H7 (cell line): ENCODE measurements around the gene MTCP1. TPM values are rescaled to one million over a fixed set of nuclear protein-coding genes. Genes with fewer than 3 reads are reported as not detected.

Experiments
- DNase-seq: peaks from one replicate; pipeline ENCODE4 v3.0.0; 2012
- H3K27me3 ChIP-seq: 2 replicates; pipeline ENCODE4 v1.6.0; 2011; ENCODE audit warnings: mild to moderate bottlenecking, low read length; ENCODE audit not compliant: control insufficient read depth, insufficient read depth
- H3K36me3 ChIP-seq: replicated peaks from 2 replicates; pipeline ENCODE4 v1.5.1; 2011; ENCODE audit warnings: low read length; ENCODE audit not compliant: control insufficient read depth, insufficient read depth
- H3K4me3 ChIP-seq: 2 replicates; pipeline ENCODE4 v1.5.1; 2011; ENCODE audit warnings: low read depth, mild to moderate bottlenecking, control low read depth, low read length, moderate library complexity; ENCODE audit not compliant: insufficient read depth
- total RNA-seq: library from RNA; depleted of rRNA; stranded (reverse); fragments of >200 nt; shearing (Covaris generic); gene quantifications from 2 replicates; pipeline ENCODE4 v1.2.3, GENCODE V29; 2014; rRNA removed

The MTCP1 gene
- total RNA-seq, 1 experiment from 2014 or later: 5.9 TPM

DNA sequence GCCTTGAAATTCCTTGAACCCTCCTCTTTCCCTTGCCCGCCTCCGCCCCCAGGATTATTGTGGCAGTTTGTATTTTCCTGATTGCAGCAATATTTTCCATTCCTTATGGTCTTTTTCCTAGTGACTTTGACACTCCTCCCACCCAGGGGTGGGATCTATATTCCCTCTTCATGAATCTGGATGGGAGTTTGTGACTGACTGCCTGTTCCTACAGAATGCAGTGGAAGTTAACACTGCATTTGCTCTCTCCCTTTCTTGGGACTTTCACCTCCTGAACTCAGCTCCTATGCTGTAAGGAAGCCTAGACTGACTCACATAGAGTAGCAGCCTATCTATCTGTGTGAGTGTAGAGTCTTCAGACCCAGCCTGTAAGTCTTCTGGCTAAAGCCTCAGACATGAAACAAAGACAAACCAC, 42.1 kb downstream of the MTCP1 start:
- Histone ChIP-seq H3K36me3 (no peaks in the 10 kb centered on the region), H3K4me3 (no peak overlapping the region), H3K27me3 (no peaks in the 10 kb centered on the region)
- DNase-seq: no peak

DNA sequence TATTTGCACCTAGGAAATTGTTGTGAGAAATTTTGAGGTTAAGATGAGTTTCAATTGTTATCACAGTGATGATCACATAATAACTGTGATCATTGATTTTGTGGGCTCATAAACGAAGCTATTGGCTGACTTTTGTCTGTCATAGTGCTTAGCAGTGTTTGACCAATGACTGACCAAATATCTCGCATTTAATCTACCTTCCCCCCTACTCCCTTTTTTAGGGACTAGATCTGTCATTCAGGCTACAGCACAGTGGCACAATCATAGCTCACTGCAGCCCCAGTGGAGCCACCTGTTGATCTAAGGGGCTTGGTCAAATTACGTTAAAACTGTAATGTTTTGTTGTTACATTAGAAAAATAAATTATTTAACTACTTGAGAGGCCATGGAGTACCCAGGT, 42.8 kb downstream of the MTCP1 start:
- no peak for DNase-seq
- Histone ChIP-seq H3K4me3 (no peak overlapping the region), H3K36me3 (no peaks in the 10 kb centered on the region), H3K27me3 (no peaks in the 10 kb centered on the region)

DNA sequence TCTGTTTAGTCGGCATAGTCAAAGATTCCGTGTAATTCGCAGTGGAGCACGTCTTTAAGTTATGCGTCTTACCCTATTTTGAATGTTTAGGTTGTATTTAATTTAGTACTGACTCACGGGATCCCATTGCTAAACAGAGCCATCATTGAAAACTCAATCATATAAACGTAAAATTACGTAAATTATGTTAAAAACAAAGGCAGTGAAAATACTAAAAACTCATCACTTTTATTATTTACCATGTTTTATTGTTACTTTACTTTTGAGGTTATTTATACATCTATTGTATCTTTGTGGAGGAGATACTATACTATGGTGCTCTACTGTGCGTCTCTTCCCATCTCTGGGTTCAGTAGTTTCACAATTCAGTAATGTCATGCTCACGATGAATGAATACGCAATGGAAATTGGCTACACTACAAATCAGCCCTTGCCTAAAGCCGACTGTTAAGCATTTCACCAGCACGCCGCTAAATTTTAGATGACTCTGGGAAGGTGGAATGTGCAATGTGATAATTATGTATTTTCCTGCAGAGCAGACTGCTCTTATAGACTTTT, 43.3 kb downstream of the MTCP1 start:
- Histone ChIP-seq H3K36me3 (no peaks in the 10 kb centered on the region), H3K4me3 (peak overlapping the region; percentile 68), H3K27me3 (no peaks in the 10 kb centered on the region)
- DNase-seq: no peak

DNA sequence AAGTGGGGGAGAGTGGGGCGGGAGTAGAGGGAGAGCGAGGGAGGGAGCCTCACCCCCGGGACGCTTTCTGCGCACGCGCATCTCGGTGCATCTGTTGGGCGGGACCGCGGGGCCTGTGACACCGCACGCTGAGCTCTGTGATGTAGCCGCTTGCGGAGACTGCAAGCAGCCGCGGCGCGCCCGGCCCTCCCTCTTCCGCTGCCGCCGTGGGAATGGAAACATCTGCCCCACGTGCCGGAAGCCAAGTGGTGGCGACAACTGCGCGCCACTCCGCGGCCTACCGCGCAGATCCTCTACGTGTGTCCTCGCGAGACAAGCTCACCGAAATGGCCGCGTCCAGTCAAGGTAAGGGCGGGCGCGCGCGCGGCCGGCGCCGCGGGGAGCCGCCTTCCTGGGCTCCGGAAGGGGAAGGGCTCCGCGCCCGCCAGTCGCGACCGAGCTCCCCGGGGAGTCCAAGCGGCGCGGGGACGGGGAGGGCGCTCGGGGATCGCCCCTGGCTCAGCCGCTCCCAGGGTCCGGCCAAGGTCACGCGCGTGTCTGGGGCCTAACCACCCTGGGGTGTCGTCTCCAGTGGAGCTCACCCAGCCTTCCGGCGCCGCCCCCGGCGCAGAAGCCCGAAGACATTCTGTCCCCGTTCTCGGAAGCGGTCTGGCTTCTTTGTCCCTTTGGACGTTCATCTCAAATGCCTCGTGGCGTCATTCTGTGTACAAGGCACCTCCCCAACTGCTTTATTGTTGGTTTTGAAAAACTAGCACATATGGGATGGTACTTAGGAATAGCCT, 44.0 kb downstream of the MTCP1 start, which contains the start of gene FUNDC2:
TSS of gene FUNDC2 (plus strand) at position 118 of the 782 bp plus-strand sequence. CDS start at position 213, 95 bp downstream.
- DNase-seq: peak; percentile 88
- no peaks in the 10 kb centered on the region for H3K27me3 ChIP-seq
- H3K4me3 ChIP-seq: peak within 1 kb of the TSS; percentile 68
- no peaks in the 10 kb centered on the region for H3K36me3 ChIP-seq

DNA sequence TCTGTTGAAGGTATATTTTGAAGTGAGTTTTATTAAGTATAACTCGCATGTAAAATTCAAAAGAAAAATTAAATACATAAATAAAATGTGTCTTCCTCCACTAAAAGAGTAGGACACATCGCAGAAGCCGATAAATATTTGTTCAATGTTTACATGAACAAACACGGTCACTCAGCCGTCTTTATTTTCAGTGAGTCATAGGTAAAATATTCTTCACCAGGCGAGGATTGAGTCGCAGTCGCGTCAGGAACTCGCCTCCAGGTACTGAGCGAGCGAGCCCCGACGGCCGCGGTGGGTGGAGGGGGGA, 44.6 kb downstream of the MTCP1 start:
- no peaks in the 10 kb centered on the region for H3K27me3 ChIP-seq
- peak overlapping the region; percentile 68 for H3K4me3 ChIP-seq
- DNase-seq: no peak
- no peaks in the 10 kb centered on the region for H3K36me3 ChIP-seq

DNA sequence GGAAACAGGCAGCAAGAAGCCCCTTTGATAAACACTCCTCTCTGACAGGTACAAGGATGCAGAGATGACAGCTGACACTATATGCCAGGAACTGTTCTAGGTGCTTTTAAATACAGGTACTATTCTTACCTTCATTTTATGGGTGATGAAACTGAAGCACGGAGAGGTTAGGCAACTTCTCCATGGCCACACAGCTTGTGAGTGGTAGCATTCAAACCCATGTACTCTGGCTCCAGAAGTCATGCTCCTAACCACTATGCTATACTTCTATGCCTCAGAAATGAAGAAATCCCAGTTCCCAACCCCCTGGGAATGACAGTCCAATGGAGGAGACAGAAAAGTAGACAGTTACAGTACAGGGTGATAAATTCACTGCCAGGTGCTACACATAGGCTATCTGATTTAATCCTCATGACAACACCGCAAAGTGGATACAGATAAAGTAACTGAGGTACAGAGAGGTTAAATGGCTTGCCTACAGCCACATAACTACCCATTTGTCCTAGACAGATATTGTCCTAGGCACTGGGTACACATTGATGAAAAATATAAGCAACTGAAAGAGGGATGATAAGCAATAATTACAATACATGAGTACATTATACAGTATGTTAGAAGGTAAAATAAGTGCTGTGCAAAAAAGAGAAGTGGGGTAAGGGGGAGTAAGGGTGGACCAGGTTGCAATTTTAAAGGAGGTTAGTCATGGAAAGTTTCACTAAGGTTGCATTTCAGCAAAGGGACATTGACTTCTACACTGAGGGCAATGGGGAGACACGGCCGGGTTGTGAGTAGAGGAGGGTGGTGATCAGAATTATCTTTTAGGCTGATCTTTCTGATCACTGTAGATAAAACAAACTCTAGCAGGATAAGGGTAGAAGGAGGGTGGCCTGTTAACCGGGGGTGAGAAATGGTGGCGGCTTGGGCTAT, 46.8 kb downstream of the MTCP1 start:
- H3K27me3 ChIP-seq: no peaks in the 10 kb centered on the region
- no peaks in the 10 kb centered on the region for H3K36me3 ChIP-seq
- H3K4me3 ChIP-seq: no peak overlapping the region
- no peak for DNase-seq

DNA sequence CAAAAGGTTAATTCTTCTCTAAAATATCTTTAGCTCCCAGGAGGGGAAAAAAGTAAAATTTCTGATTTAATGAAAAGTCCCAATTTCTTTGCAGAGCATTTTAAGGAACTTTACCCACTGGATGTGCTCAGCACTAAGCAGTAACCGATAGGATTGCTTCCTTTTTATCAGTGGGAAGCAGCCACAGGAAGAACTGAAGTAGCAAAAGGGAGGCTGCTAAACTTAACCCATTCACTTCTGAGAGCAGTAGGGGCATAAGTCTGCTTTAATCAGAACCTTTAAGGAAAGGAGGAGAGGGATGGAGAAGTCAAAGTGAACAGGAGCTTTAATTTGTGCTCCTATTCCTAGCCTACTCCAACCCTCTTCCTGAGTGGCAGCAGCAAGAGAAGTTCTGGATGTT, 48.4 kb downstream of the MTCP1 start, which contains the start of gene F8:
TSS of gene F8 (minus strand) at position 139 of the 400 bp plus-strand sequence. CDS start 171 bp downstream, outside the sequence.
- DNase-seq: no peak
- H3K27me3 ChIP-seq: no peaks in the 10 kb centered on the region
- H3K36me3 ChIP-seq: no peaks in the 10 kb centered on the region
- no peak within 1 kb of the TSS for H3K4me3 ChIP-seq

DNA sequence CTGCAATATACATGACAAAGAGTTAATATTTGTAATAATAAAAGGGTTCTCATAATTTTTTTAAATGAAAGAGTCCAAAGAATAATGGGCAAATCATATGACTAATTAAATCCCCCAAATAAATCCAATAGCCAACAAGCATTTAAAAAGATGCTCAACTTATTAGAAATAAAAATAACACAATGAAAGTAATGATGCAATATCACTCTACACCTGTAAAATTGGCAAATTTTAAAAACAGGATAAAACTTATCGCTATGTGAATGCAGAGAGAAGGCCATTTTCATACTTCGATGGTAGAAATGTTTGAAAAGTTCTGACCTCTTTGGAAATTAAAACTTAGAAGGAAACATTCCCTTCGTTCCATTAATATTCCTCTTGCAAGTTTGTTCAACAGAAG, 50.3 kb downstream of the MTCP1 start:
- no peaks in the 10 kb centered on the region for H3K36me3 ChIP-seq
- H3K27me3 ChIP-seq: no peaks in the 10 kb centered on the region
- DNase-seq: no peak
- no peak overlapping the region for H3K4me3 ChIP-seq

Other genes with a start within 250 kb of the MTCP1 start
- not detected in 2 replicates for gene SMIM9, start 236.5 kb downstream of the MTCP1 start, total RNA-seq
- 8.2 and 8.4 TPM in 2 replicates for gene F8A1, start 184.8 kb downstream of the MTCP1 start, total RNA-seq
- 1.4 and 2.1 TPM in 2 replicates for gene F8, start 48.4 kb downstream of the MTCP1 start, total RNA-seq
- 50.0 and 56.0 TPM in 2 replicates for gene FUNDC2, start 44.3 kb downstream of the MTCP1 start, total RNA-seq
- 10.0 and 13.4 TPM in 2 replicates for gene CMC4, start within 50 bp of the MTCP1 start, total RNA-seq
- 7.9 and 9.9 TPM in 2 replicates for gene BRCC3, start 372 bp upstream of the MTCP1 start, total RNA-seq
- 73.6 and 89.6 TPM in 2 replicates for gene VBP1, start 145.3 kb upstream of the MTCP1 start, total RNA-seq
- 3.6 and 4.4 TPM in 2 replicates for gene RAB39B, start 193.4 kb upstream of the MTCP1 start, total RNA-seq